ENCODE data around the gene SPDYE3.
"Not testable (repeated sequence)": the region's sequence is repeated elsewhere in the genome, so short reads cannot be mapped to it uniquely, and the experiment has no call there.

Gene SPDYE3

GRCh38 chr7:100348805-100349204 is 41.3 kb downstream of the SPDYE3 start:
- in situ Hi-C loops (cut with MboI; ENCODE audit: low sequenced_read_pairs): no loop called here

- in situ Hi-C loops (cut with MboI; ENCODE audit: low sequenced_read_pairs): no loop called here
Observed at GRCh38 chr7:100349757-100350156, 42.3 kb downstream of the SPDYE3 start.

- in situ Hi-C loops (cut with MboI; ENCODE audit: low sequenced_read_pairs): no loop called here
Observed at GRCh38 chr7:100351657-100352058, 44.2 kb downstream of the SPDYE3 start.

GRCh38 chr7:100352230-100352781 is 44.8 kb downstream of the SPDYE3 start:
- in situ Hi-C loops (cut with MboI; ENCODE audit: low sequenced_read_pairs): not testable (repeated sequence)

- in situ Hi-C loops (cut with MboI; ENCODE audit: low sequenced_read_pairs): no loop called here
Observed at GRCh38 chr7:100352984-100353684, 45.6 kb downstream of the SPDYE3 start.

- in situ Hi-C loops (cut with MboI; ENCODE audit: low sequenced_read_pairs): no loop called here
Observed at GRCh38 chr7:100353685-100354330, 46.3 kb downstream of the SPDYE3 start.

- in situ Hi-C loops (cut with MboI; ENCODE audit: low sequenced_read_pairs): no loop called here
Observed at GRCh38 chr7:100356416-100357068, 49.0 kb downstream of the SPDYE3 start.

GRCh38 chr7:100357131-100357561 is 49.6 kb downstream of the SPDYE3 start:
- in situ Hi-C loops (cut with MboI; ENCODE audit: low sequenced_read_pairs): no loop called here

GRCh38 chr7:100358027-100358856 is 50.7 kb downstream of the SPDYE3 start, which contains the start of gene PILRB:
Gene PILRB, plus strand, starts transcription at chr7:100358117. Its CDS starts 186 bp downstream, at chr7:100358303.
- in situ Hi-C loops (cut with MboI; ENCODE audit: low sequenced_read_pairs): no loop called here

- in situ Hi-C loops (cut with MboI; ENCODE audit: low sequenced_read_pairs): no loop called here
Observed at GRCh38 chr7:100358857-100359212, 51.3 kb downstream of the SPDYE3 start.

- in situ Hi-C loops (cut with MboI; ENCODE audit: low sequenced_read_pairs): no loop called here
Observed at GRCh38 chr7:100360135-100360854, 52.8 kb downstream of the SPDYE3 start.

GRCh38 chr7:100363098-100363497 is 55.6 kb downstream of the SPDYE3 start:
- in situ Hi-C loops (cut with MboI; ENCODE audit: low sequenced_read_pairs): no loop called here

GRCh38 chr7:100363797-100364196 is 56.3 kb downstream of the SPDYE3 start:
- in situ Hi-C loops (cut with MboI; ENCODE audit: low sequenced_read_pairs): not testable (repeated sequence)

GRCh38 chr7:100364480-100364879 is 57.0 kb downstream of the SPDYE3 start:
- in situ Hi-C loops (cut with MboI; ENCODE audit: low sequenced_read_pairs): no loop called here

- in situ Hi-C loops (cut with MboI; ENCODE audit: low sequenced_read_pairs): not testable (repeated sequence)
Observed at GRCh38 chr7:100365998-100366367, 58.5 kb downstream of the SPDYE3 start.

GRCh38 chr7:100366411-100367250 is 59.1 kb downstream of the SPDYE3 start:
- in situ Hi-C loops (cut with MboI; ENCODE audit: low sequenced_read_pairs): no loop called here

GRCh38 chr7:100367251-100367620 is 59.7 kb downstream of the SPDYE3 start:
- in situ Hi-C loops (cut with MboI; ENCODE audit: low sequenced_read_pairs): no loop called here

- in situ Hi-C loops (cut with MboI; ENCODE audit: low sequenced_read_pairs): no loop called here
Observed at GRCh38 chr7:100367676-100368613, 60.4 kb downstream of the SPDYE3 start.

All from hTERT RPE-1 (cell line).